Stimulated activated naive CD4-positive, alpha-beta T cell treated with Interleukin-2 at 50 U/mL for 16 hours (primary cell): ENCODE data around the gene ZNF394.
A peak's percentile ranks its signal among the peaks of the same experiment; 100 is the strongest.
"Not testable (repeated sequence)": the region's sequence is repeated elsewhere in the genome, so short reads cannot be mapped to it uniquely, and the experiment has no call there.

ENCODE experiments used
- DNase-seq: peaks from one replicate; lab custom pipeline; 2025; lab: John Stamatoyannopoulos, UW

Gene ZNF394

DNA sequence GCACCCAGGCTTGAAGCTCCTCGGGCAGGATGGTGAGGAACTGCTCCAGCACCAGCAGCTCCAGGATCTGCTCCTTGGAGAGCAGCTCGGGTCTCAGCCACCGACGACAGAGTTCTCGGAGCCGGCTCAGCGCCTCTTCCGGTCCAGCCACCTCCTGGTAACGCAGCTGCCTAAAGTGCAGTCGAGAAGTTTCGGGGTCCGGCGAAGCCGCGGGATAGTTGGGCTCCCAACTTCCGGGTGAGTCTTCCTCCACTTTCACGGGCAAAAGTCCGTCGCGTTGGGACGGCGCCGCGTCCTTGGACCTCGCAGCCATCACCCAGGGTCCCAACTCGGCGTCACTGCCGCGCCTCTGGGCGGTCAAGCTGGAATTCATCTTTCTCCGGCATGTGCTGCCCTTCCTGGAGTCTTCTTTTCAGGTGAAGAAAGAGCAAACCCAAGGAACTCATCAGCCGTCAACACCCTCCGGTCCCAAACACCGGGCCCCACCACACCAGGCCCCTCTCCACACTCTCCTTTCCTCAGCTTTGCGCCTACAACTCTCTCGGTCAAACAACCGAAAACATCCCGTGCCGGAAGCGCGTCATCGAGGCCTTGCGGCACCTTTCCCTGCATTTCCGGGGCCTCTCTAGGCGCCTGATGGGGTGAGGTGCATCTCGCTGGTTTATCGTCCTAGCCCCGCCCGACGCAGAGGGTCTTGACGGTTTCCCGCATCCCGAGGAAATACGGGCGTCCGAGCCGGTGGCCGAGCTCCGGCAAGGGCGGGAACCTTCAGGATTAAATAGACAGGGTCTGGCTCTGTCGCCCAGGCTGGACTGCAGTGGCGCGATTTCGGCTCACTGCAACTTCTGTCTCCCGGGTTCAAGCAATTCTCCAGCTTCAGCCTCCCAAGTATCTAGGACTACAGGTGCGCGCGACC lies at the start of gene ZNF394:
TSS of gene ZNF394 (minus strand) at position 561 of the 916 bp plus-strand sequence. CDS start at position 373, 188 bp downstream.
- peak; percentile 91 for DNase-seq

DNA sequence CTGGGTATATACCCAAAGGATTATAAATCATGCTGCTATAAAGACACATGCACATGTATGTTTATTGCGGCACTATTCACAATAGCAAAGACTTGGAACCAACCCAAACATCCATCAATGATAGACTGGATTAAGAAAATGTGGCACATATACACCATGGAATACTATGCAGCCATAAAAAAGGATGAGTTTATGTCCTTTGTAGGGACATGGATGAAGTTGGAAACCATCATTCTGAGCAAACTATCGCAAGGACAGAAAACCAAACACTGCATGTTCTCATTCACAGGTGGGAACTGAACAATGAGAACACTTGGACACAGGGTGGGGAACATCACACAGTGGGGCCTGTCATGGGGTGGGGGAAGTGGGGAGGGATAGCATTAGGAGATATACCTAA lies 49.5 kb upstream of the ZNF394 start:
- DNase-seq, result not testable (repeated sequence)

DNA sequence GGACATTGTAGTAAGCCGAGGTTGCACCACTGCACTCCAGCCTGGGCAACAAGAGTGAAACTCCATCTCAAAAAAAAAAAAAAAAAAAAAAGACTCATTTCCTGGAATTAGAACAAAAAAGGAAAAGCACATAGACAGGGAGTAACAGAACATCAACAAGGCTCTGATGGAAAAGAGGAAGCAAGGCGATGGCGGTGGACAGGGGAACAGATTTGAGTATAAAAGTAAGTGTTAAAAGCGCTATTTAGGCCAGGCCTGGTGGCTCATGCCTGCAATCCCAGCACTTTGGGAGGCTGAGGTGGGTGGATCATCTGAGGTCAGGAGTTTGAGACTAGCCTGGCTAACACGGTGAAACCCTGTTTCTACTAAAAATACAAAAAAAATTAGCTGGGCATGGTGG lies 45.2 kb upstream of the ZNF394 start:
- not testable (repeated sequence) for DNase-seq

GRCh38 chr7:99543916-99544315 lies 43.8 kb upstream of the ZNF394 start:
- DNase-seq, result no peak

- no peak for DNase-seq
Observed at GRCh38 chr7:99543081-99543671, 43.1 kb upstream of the ZNF394 start.

DNA sequence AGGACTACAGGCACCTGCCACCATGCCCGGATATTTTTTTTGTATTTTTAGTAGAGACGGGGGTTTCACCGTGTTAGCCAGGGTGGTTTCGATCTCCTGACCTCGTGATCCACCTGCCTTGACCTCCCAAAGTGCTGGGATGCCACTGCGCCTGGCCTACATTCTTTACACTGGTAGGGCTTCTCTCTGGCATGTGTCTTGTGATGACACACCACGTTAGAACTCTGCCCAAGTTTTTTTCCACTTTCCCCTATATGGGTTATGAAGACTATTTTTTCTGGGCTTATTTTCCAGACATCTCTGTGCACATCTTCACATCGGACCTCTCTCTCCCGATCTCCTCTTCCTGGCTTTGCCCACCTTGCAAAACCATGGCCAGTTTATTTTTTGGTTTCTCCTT lies 41.1 kb upstream of the ZNF394 start:
- DNase-seq, result no peak

GRCh38 chr7:99540542-99540941 lies 40.5 kb upstream of the ZNF394 start:
- DNase-seq, result no peak

- DNase-seq, result no peak
Observed at GRCh38 chr7:99539213-99539811, 39.2 kb upstream of the ZNF394 start.

DNA sequence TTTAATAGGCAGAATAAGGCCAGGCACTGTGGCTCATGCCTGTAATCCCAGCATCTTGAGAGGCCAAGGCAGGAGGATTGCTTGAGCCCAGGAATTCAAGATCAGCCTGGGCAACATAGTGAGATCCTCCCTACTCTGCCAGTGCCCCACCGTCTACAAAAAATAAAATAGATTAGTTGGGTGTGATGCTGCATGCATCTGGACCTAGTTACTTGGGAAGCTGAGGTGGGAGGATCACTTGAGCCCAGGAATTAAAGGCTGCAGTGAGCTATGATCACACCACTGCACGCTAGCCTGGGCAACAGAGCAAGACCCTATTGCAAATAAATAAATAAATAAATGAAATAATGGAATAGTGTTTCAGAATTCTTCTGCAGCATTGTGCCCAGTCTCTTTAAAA lies 35.6 kb upstream of the ZNF394 start:
- DNase-seq, result no peak

DNA sequence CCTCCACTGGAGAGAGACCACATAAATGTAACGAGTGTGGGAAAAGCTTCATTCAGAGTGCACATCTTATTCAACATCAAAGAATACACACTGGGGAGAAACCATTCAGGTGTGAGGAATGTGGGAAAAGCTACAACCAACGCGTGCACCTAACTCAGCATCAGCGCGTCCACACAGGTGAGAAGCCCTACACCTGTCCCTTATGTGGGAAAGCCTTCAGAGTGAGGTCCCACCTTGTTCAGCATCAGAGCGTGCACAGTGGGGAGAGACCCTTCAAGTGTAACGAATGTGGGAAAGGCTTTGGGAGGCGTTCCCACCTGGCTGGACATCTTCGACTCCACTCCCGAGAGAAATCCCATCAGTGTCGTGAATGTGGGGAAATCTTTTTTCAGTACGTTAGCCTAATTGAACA lies 31.3 kb upstream of the ZNF394 start:
- DNase-seq, result no peak

DNA sequence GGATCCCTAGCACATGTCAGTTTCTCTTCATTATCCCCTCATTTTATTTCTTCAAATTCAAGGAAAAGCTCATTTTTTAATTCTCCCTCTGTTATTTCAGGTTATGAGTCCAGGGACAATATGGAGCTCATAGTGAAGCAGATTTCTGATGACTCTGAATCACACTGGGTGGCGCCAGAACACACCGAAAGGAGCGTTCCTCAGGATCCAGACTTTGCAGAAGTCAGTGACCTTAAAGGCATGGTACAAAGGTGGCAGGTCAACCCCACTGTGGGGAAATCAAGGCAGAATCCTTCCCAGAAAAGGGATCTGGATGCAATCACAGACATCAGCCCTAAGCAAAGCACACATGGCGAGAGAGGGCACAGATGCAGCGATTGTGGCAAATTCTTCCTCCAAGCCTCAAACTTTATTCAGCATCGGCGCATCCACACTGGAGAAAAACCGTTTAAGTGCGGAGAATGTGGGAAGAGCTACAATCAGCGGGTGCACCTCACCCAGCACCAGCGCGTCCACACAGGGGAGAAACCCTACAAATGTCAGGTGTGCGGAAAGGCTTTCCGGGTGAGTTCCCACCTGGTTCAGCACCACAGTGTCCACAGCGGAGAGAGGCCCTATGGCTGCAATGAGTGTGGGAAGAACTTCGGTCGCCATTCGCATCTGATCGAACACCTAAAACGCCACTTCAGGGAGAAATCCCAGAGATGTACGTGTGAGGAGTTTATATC lies 25.8 kb upstream of the ZNF394 start:
- no peak for DNase-seq

- DNase-seq, result no peak
Observed at GRCh38 chr7:99521399-99521798, 21.3 kb upstream of the ZNF394 start.

GRCh38 chr7:99514050-99514449 lies 14.0 kb upstream of the ZNF394 start:
- DNase-seq, result no peak

DNA sequence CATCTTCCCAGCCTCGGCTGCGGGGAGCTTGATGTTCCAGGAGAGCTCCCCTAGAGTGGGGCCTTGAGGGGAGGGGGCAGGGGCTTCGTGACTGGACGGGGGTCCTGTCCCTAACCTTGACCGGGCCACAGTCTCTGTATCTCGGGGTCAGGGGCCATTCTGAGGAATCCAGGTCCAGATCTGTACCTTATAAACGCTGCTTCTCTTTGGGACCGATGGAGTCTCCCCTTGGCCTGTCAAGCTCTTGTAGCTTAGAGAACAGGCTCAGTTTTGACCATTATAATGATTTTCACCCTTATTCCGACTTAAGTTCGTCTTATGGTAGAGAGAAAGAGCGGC lies 5.2 kb upstream of the ZNF394 start:
- DNase-seq, result no peak

DNA sequence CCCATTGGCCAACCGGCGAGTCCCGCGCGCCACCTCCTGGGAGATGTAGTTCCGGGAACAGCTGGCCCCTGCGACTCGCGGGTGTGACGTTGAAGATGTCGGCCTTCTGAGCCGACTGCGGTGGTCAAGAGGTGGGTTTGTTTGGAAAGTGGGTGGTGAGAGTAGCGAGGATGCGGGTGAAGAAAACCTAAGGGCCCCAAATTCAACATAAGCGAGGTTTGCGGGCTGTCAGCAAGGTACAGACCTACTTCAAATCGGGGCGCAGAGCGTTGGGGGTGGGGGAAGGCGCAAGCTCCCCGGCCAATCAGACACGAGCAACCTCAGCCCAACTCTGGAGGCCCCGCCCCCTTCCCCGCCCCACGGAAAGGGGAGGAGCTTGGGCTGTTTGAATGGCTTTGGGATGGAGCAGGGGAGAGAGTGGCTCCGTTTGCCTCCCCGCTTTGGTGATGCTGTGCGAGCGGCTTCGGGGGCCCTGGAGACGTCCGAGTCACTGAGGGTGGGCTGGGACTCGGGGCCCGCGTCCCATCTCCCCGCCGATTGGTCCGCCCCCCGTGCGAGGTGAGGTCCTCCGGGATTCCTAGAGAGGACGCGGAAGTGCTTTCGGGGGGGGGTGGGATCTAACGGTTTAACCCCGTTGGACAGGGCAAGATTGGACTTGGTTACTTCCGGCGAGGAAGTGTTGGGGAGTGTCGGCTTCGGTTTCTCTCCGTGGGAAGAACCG lies 4.7 kb upstream of the ZNF394 start, which contains the start of gene ZKSCAN5:
TSS of gene ZKSCAN5 (plus strand) at position 60 of the 721 bp plus-strand sequence. CDS start 1,383 bp downstream, outside the sequence.
- DNase-seq, result peak; percentile 96

- DNase-seq, result no peak
Observed at GRCh38 chr7:99504281-99504602, 4.2 kb upstream of the ZNF394 start.

- not testable (repeated sequence) for DNase-seq
Observed at GRCh38 chr7:99501236-99501635, 1.2 kb upstream of the ZNF394 start.

- no peak for DNase-seq
Observed at GRCh38 chr7:99500637-99501009, 542 bp upstream of the ZNF394 start.

DNA sequence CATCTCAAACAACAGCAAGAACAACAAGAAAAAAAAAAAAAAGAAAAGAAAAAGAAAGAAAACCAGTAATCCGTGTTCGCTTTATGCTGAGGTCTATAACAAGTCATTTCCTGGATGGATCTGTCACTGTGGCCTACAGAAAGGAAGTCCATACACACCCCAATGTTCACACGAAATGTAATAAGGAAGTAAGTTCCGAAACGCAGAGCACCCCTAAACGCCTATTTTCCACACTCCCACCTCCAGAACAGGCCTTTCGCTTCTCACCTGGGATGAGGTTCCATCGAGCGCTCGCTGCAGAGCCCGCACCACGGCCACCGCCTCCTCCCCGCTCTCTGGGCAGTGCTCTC lies 735 bp downstream of the ZNF394 start:
- DNase-seq, result peak; percentile 37

DNA sequence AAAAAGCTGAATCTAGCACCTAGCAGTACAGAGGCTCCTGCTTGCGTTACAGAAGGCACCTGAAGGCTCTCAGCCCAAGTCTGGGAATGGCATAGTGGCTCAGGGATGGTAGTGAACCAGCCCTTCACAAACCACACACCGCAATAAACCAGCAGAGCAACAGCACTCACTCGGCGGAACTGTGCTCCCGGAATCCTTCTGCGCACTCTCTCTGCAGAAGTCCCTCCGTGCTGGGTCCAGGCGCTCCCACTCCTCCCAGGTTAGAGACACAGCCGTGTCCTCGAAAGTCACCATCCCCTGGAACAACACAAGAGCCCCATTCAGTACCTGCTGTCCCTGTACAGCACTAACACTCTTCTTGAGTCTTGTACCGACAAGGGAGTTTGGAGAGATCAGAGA lies 1.5 kb downstream of the ZNF394 start:
- DNase-seq, result no peak

DNA sequence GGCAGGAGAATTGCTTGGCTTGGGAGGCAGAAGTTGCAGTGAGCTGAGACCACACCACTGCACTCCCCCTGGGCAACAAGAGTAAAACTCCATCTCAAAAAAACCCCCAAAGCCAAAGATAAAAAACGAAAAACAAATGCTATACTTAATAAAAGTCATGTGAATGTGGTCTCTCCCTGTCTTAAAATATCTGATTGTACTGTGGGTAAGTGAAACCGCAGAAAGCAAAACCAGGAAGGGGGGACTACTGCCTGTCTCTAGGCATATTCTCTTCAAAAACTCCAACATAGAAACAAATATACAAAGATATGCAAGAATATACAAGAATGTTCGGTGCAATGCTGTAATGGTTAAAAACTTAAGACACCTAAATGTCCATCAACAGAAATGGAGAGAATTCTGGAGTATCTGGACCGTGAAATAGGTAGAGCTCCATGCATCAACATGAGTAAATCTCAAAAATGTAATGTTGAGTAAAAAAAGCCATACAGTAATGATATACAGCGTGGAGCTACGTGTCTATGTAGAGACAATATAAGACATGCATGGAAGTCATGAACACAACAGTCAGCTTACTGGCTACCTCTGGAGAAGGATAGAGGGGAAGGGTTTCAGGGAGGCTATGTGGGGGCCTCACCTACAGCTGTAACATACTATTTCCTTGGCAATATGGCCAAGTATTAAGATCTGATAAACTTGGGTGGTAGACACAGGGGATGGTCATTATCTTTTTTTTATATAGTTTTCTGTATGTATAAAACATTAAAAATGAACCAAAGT lies 2.1 kb downstream of the ZNF394 start:
- no peak for DNase-seq
